Measurements from ENCODE around the gene NSMCE1. TPM values are rescaled to one million over a fixed set of nuclear protein-coding genes. Genes with fewer than 3 reads are reported as not detected.

NSMCE1 gene
- total RNA-seq, 4 donors from 2014 or later: 36.4 to 42.0 (median 40.6) TPM

DNA sequence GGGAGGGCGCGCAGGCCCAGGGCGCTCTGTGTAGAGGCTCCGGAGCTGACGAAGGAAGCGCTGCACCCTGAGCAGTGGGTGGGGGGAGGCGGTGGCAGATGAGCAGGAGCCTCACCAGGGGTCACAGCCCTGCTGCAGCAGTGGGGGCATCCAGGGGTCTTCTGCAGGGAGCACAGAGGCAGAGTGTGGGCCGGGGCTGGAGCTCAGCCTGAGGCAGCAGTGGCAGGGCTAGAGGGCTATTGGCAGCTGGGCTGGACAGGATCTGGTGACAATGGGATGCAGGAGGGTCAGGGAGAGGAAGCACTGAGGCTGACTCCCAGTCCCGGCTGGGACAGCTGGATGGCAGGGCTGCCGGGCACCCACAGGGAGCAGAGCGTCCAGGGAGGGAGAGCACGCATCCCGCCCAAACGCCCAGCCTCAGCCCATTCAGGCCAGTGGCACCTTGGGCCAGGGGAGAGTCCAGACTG is 44.3 kb downstream of the NSMCE1 start:
- TF ChIP-seq, protein P1, sequence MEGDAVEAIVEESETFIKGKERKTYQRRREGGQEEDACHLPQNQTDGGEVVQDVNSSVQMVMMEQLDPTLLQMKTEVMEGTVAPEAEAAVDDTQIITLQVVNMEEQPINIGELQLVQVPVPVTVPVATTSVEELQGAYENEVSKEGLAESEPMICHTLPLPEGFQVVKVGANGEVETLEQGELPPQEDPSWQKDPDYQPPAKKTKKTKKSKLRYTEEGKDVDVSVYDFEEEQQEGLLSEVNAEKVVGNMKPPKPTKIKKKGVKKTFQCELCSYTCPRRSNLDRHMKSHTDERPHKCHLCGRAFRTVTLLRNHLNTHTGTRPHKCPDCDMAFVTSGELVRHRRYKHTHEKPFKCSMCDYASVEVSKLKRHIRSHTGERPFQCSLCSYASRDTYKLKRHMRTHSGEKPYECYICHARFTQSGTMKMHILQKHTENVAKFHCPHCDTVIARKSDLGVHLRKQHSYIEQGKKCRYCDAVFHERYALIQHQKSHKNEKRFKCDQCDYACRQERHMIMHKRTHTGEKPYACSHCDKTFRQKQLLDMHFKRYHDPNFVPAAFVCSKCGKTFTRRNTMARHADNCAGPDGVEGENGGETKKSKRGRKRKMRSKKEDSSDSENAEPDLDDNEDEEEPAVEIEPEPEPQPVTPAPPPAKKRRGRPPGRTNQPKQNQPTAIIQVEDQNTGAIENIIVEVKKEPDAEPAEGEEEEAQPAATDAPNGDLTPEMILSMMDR (IDR thresholded peaks at IDR 0.05; ENCODE audit: low read depth): no peak

DNA sequence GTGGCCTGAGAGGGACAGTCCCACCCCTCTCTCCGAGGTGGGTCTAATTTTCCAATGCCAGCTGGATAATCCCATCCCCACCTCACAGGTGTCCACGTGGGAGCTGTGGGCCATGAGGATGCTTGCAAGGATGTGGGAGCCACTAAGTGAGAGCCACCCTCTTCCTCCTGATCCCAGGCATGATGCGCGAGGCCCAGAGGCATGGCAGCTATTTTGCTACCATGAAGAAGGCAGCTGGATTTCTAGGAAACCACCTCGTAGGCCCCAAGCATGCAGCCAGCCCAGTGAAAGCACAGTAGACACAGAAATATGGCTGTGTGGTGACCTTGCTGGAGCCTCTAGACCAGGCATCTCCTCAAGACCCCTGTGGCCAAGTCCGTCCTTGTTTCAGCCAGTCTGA is 44.9 kb downstream of the NSMCE1 start:
- TF ChIP-seq, protein P1 (IDR thresholded peaks at IDR 0.05; ENCODE audit: low read depth): no peak

DNA sequence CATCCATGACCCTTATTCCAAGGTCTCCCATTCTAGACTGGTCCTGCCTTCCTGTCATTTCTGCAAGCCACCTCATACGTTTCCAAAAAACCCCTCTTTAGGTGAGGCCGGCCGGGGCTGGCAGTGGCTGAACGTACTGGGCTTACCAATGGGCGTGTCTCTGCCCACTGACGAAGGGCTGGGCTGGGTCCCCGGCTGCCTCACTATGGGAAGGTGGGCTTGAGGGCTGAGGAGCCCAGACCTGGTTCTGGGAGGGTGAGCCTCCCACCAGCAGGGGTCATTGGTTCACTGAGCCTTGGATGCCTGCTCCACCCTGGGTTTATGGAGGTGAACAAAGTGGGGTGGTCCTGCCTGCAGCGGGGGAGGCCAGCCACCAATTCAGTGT is 45.4 kb downstream of the NSMCE1 start:
- TF ChIP-seq, protein P1 (IDR thresholded peaks at IDR 0.05; ENCODE audit: low read depth): no peak

DNA sequence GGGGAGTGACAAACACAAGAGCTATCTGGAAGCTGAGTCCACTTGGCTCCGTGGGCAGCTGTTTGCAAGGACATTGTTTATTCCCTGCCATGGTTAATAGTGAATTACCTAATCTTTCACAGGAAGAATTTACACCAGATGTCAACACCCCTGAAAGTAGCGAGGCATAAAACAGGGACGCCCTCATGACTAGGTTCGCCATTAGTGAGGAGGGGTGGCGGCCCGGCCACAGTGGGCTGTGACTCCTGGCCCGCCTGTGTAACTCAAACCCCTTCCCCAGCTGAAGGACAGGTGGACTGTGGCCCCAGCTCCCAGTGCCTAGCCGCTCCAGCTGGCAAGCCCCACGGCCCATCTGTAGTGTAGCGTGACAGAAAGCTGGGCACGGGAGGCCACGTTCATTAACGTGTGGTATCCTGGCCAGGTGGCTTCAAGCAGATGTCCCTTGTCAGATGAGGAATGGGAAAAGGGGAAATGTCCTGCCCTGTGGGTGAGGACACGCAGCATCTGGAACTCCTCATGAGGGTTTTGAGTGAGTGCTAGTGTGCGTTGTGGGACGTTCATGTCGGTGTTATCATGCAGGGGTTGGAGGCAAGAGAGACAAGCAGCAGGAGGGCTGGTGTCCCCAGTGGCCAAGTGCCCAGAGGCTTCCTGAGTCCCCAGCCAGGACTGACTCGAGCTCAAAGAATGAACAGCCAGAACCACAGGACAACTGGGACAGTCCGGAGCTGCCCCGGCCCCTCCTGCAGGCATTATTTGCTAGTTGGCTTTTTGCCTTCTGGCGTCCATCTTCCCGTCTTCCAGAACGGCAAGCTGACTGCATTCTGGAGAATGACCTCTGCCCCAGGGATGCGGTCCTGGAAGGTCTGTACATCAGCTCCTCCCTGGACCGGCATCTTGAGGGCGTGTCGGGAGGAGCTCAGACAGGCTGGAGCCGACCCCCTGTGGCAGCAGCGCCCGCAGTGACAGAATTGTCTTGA is 46.0 kb downstream of the NSMCE1 start:
- TF ChIP-seq, protein P1 (IDR thresholded peaks at IDR 0.05; ENCODE audit: low read depth): no peak

DNA sequence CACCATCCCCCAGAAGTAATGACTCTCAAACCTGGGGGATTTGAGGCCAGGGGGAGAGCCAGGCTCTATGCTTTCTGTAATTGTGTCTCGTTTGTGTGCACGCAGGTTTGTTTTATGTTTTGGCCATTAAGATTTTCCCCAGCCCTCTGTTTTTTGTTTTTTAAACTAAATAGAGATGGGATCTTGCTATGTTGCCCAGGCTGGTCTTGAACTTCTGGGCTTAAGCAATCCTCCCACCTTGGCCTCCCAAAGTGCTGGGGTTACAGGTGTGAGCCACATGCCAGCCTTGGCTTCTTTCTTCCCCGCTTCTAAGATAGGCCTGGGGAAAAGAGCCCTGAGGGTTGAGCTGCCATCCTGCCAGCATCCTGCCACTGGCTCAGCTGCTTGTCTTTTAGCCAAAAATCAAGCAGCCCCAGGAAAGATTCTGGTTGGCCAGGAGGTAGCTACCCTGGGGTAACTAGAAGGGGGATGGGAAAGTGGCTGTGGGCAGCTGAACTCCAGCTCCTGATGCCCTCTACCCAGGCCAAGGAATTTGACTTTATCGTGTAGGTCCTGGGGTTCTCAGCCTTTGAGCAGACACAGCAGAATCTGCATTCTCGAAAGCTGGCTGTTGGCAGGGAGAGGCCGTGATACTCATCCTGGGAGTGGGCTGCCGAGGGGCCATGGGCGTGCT is 46.9 kb downstream of the NSMCE1 start:
- TF ChIP-seq, protein P1 (IDR thresholded peaks at IDR 0.05; ENCODE audit: low read depth): no peak

DNA sequence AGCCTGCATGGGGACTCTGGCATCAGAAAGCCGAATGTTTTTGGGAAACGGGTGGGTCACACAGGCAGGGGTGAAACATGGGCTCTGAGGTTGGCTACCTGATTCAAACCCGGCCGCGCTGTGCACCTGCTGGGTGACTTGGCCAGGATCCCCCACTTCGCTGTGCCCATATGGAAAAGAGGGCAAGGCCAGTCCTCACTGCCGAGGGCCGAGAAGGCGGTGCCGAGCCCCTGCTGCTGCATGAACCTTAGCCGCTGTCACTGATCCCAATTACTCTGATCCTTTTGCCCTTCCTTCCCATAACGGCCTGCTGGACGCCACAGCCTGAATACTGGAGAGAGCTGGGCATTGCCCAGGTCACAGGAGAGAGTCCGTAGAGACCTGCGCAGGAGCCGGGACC is 47.6 kb downstream of the NSMCE1 start:
- TF ChIP-seq, protein P1 (IDR thresholded peaks at IDR 0.05; ENCODE audit: low read depth): no peak

DNA sequence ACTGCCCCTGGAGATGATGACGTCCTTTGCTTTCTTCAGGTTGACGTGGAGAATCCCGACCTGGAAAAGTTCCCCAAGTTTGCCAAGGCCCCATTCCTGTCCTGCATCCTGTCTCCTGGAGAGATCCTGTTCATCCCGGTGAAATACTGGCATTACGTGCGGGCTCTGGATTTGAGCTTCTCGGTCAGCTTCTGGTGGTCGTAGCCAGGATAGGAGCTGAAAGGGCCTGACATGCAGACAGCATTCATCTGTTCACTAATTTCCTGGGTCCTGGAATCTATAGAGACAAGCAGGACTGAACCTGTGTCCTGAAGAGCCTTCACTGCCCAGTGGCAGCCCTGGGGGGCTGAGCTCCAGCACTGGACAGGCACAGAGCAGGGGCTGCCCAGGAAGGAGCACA is 48.0 kb downstream of the NSMCE1 start:
- TF ChIP-seq, protein P1 (IDR thresholded peaks at IDR 0.05; ENCODE audit: low read depth): no peak
